Myocyte (in vitro differentiated cells): ENCODE data around the gene IPO13. TPM values are rescaled to one million over a fixed set of nuclear protein-coding genes. Genes with fewer than 3 reads are reported as not detected.

Experiments
- DNase-seq: peaks from one replicate; pipeline ENCODE4 v3.0.0-alpha.2; 2012; ENCODE audit warnings: low read depth
- total RNA-seq: library from RNA; depleted of rRNA; stranded (reverse); fragments of >200 nt; gene quantifications from 2 replicates; pipeline ENCODE4 v1.2.3, GENCODE V29; 2014

The IPO13 gene
- total RNA-seq, 1 donor from 2014 or later = 55.5 TPM

GRCh38 chr1:43947874-43948437, 1.2 kb downstream of the IPO13 start:
- no peak for DNase-seq

GRCh38 chr1:43949678-43950077, 2.9 kb downstream of the IPO13 start:
- no peak for DNase-seq

GRCh38 chr1:43951021-43951985, 4.6 kb downstream of the IPO13 start:
- no peak for DNase-seq

- DNase-seq = no peak
These were observed 6.1 kb downstream of the IPO13 start for GRCh38 chr1:43952731-43953346.

GRCh38 chr1:43953361-43953760, 6.6 kb downstream of the IPO13 start:
- DNase-seq = no peak

- no peak for DNase-seq
These were observed 7.3 kb downstream of the IPO13 start for GRCh38 chr1:43954036-43954435.

- DNase-seq = no peak
These were observed 9.5 kb downstream of the IPO13 start for GRCh38 chr1:43956234-43956633.

GRCh38 chr1:43957407-43958040, 10.8 kb downstream of the IPO13 start:
- no peak for DNase-seq

GRCh38 chr1:43958351-43959255, 11.9 kb downstream of the IPO13 start:
- no peak for DNase-seq

GRCh38 chr1:43960798-43961197, 14.0 kb downstream of the IPO13 start:
- no peak for DNase-seq

GRCh38 chr1:43961692-43962091, 14.9 kb downstream of the IPO13 start:
- no peak for DNase-seq

- no peak for DNase-seq
These were observed 15.6 kb downstream of the IPO13 start for GRCh38 chr1:43962324-43962723.

GRCh38 chr1:43963006-43963405, 16.3 kb downstream of the IPO13 start:
- no peak for DNase-seq

GRCh38 chr1:43963890-43964289, 17.1 kb downstream of the IPO13 start:
- no peak for DNase-seq

- DNase-seq = no peak
These were observed 18.6 kb downstream of the IPO13 start for GRCh38 chr1:43965316-43965715.

GRCh38 chr1:43968348-43968948, 21.7 kb downstream of the IPO13 start:
- DNase-seq = peak; percentile 52

- DNase-seq = no peak
These were observed 22.6 kb downstream of the IPO13 start for GRCh38 chr1:43969416-43969745.

GRCh38 chr1:43969746-43970466, 23.2 kb downstream of the IPO13 start, which contains the start of gene DPH2:
DPH2 (plus strand) TSS chr1:43970010; CDS start chr1:43970176, 166 bp downstream.
- DNase-seq = peak; percentile 97

- DNase-seq = no peak
These were observed 23.8 kb downstream of the IPO13 start for GRCh38 chr1:43970502-43970901.

- DNase-seq = no peak
These were observed 24.2 kb downstream of the IPO13 start for GRCh38 chr1:43970911-43971310.
